B cell (primary cell): ENCODE measurements around the gene ZNF774. TPM values are rescaled to one million over a fixed set of nuclear protein-coding genes. Genes with fewer than 3 reads are reported as not detected.
A peak's percentile ranks its signal among the peaks of the same experiment; 100 is the strongest.

ENCODE experiments used
- ATAC-seq: fragments of 200-7000 bp; cut with Tn5 transposase; one replicate; pipeline ENCODE4 v1.10.0; 2021; ENCODE audit warnings: low read depth, mild to moderate bottlenecking, moderate number of reproducible peaks, moderate library complexity
- CTCF ChIA-PET: fragments of 350-600 bp; sonication (Branson Sonifier 250); formaldehyde crosslinking; loops from one replicate; lab custom pipeline; 2021; ENCODE audit warnings: antibody characterized with exemption, inconsistent platforms; lab: Charles Lee
- POLR2A ChIA-PET: fragments of 350-600 bp; sonication (Branson Sonifier 250); formaldehyde crosslinking; loops from one replicate; lab custom pipeline; 2021; ENCODE audit warnings: antibody characterized with exemption; lab: Charles Lee
- DNase-seq: peaks from one replicate; pipeline ENCODE4 v3.0.0; 2013
- H2AFZ ChIP-seq: 2 replicates; pipeline ENCODE4 v1.6.1; 2012; ENCODE audit warnings: mild to moderate bottlenecking, low read depth, low read length; ENCODE audit not compliant: insufficient read depth, poor library complexity, severe bottlenecking
- H3K27ac ChIP-seq, 2 donors: 1 replicate in 1 of 2; 2 replicates in 1 of 2; pipeline ENCODE4 v1.5.1; 2012 to 2013; ENCODE audit warnings: low read length in 2 of 2, mild to moderate bottlenecking in 2 of 2, moderate library complexity in 1 of 2
- H3K27me3 ChIP-seq, 4 experiments: fragments of 200-600 bp in 1 of 4; sonication (generic) in 1 of 4; replicated peaks in 1 of 4; 1 replicate in 2 of 4; 2 replicates in 2 of 4; pipeline versions ENCODE4 v1.6.1 to v1.7.0; 2013 to 2016; ENCODE audit warnings: low read length in 3 of 4, mild to moderate bottlenecking in 2 of 4, mixed read lengths in 1 of 4, moderate library complexity in 1 of 4; ENCODE audit not compliant: insufficient read depth in 4 of 4, control insufficient read depth in 3 of 4; ENCODE audit errors: control extremely low read depth in 1 of 4
- H3K36me3 ChIP-seq, 2 experiments: replicated peaks in 1 of 2; 1 replicate in 1 of 2; 2 replicates in 1 of 2; pipeline versions ENCODE4 v1.6.1 to v1.7.1; 2013; ENCODE audit warnings: low read length in 1 of 2; ENCODE audit not compliant: insufficient read depth in 2 of 2, control insufficient read depth in 1 of 2; ENCODE audit errors: control extremely low read depth in 1 of 2, extremely low read depth in 1 of 2
- H3K4me1 ChIP-seq, 2 donors: fragments of 200-600 bp in 1 of 2; sonication (generic) in 1 of 2; 1 replicate in 1 of 2; 2 replicates in 1 of 2; pipeline versions ENCODE4 v1.5.1 to v1.6.1; 2013 to 2017; ENCODE audit warnings: low read length in 2 of 2; ENCODE audit not compliant: control insufficient read depth in 2 of 2, insufficient read depth in 2 of 2
- H3K4me2 ChIP-seq: replicated peaks from 2 replicates; pipeline ENCODE3; 2012; ENCODE audit warnings: mild to moderate bottlenecking, low read depth, low read length; ENCODE audit not compliant: poor library complexity, severe bottlenecking
- H3K4me3 ChIP-seq, 5 experiments: fragments of 200-600 bp in 1 of 5; sonication (generic) in 1 of 5; 1 replicate in 3 of 5; 2 replicates in 2 of 5; pipeline versions ENCODE4 v1.5.1 to v1.7.0; 2011 to 2016; ENCODE audit warnings: low read length in 4 of 5, mild to moderate bottlenecking in 4 of 5, low read depth in 2 of 5, control low read depth in 1 of 5, moderate library complexity in 1 of 5; ENCODE audit not compliant: insufficient read depth in 1 of 5; ENCODE audit errors: control extremely low read depth in 1 of 5, extremely low read depth in 1 of 5
- H3K79me2 ChIP-seq: fragments of 200-600 bp; sonication (generic); one replicate; pipeline ENCODE4 v1.6.0; 2016; ENCODE audit warnings: low read length; ENCODE audit not compliant: control insufficient read depth, insufficient read depth
- H3K9ac ChIP-seq: fragments of 200-600 bp; sonication (generic); 2 replicates; pipeline ENCODE4 v1.6.1; 2017; ENCODE audit warnings: mild to moderate bottlenecking, low read length, moderate library complexity
- H3K9me3 ChIP-seq, 3 donors: one replicate each; pipeline versions ENCODE4 v1.6.1 to v1.7.1; 2013; ENCODE audit warnings: low read length in 2 of 3; ENCODE audit not compliant: control insufficient read depth in 2 of 3, insufficient read depth in 1 of 3; ENCODE audit errors: control extremely low read depth in 1 of 3
- H4K20me1 ChIP-seq: 2 replicates; pipeline ENCODE4 v1.6.0; 2012; ENCODE audit warnings: mild to moderate bottlenecking, low read length; ENCODE audit not compliant: insufficient read depth, control insufficient read depth, poor library complexity, severe bottlenecking
- H3K27ac Mint-ChIP-seq: one replicate; pipeline ENCODE4 v1.8.0; 2021; ENCODE audit warnings: mixed read lengths
- H3K27me3 Mint-ChIP-seq: one replicate; pipeline ENCODE4 v1.8.0; 2021; ENCODE audit warnings: mixed read lengths
- H3K4me1 Mint-ChIP-seq: one replicate; pipeline ENCODE4 v1.8.0; 2021; ENCODE audit warnings: mixed read lengths
- H3K4me3 Mint-ChIP-seq: one replicate; pipeline ENCODE4 v1.8.0; 2021; ENCODE audit warnings: mixed read lengths
- H3K9me3 Mint-ChIP-seq: one replicate; pipeline ENCODE4 v1.8.0; 2022; ENCODE audit warnings: mixed read lengths; ENCODE audit not compliant: insufficient read depth
- EZH2 ChIP-seq: IDR thresholded peaks from 2 replicates; pipeline ENCODE4 v1.6.1; 2012; ENCODE audit warnings: borderline replicate concordance, low read depth, mild to moderate bottlenecking, moderate library complexity, low read length; ENCODE audit not compliant: insufficient read depth, poor library complexity, severe bottlenecking
- WGBS: methylation state at CpG from one replicate; pipeline ENCODE4 v1.1.5; 2013; ENCODE audit warnings: missing lambda C conversion rate; ENCODE audit not compliant: insufficient coverage; 5-methylcytosine and 5-hydroxymethylcytosine counted together
- intact Hi-C: fragments of 100-400 bp; cut with micrococcal nuclease; formaldehyde crosslinking; loops from one replicate; pipeline ENCODE4 v1.10.0; 2022
- polyA plus RNA-seq: library from polyadenylated mRNA; depleted of rRNA; stranded (reverse); fragments of >200 nt; gene quantifications from 2 replicates; pipeline ENCODE4 v1.2.3, GENCODE V29; 2012
- total RNA-seq, 2 donors: library from RNA; stranded (reverse); fragments of 120-200 nt in 1 of 2; gene quantifications; 1 replicate in 1 of 2; 2 replicates in 1 of 2; pipeline versions ENCODE4 v1.2.3 to v1.2.4, GENCODE V29; 2013 to 2022
- TF ChIP-seq, protein P1 (sequence below): fragments of 200-600 bp; IDR thresholded peaks from one replicate; pipeline ENCODE4 v1.8.0; 2022; ENCODE audit warnings: antibody characterized with exemption, mild to moderate bottlenecking

ZNF774 gene
- total and polyA plus RNA-seq, 2 donors (not counting 1 experiment from before 2014, with no cell fraction given): 0.19 to 0.54 TPM

DNA sequence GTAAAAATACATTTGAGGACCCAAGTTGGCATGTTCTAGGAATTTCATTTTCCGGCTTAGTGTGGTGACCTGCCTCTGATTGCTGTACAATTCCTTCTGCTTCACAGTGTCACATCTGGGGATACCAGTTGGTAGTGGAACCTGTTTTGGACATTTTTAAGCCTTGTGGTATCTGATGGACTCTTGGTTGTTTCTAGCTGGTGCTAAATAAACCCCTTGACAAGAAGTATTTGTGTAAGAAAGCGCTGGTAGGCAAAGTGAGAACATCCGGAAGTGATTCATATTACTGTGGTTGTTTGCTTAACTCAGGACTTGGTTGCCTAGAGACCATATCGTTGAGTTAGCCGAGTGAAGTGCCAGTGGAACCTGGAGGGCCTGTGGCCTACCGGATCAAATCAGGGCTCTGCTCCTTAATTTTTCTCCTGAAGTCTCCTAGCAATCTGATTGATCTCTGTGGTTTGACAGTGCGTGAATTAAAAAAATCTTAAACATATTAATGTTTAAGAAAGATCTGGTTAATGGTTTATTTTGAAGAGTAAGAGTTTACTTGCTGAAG is 48.8 kb downstream of the ZNF774 start:
- peaks cover 14% of the 10 kb centered on the region for H4K20me1 ChIP-seq
- H3K27me3 ChIP-seq: no peaks in the 10 kb centered on the region
- ChIA-PET POLR2A (interaction anchor here (1.0 kb wide), 1 partner anchor 22 kb away, joined by 3 read pairs; no protein-coding TSS in a partner anchor), CTCF (interaction anchor here (2.5 kb wide), 1 partner anchor 12 kb away, joined by 8 read pairs; the partner anchor contains the start of gene IQGAP1)
- H3K27ac ChIP-seq: peak overlapping the region; percentile 92 to 95
- H3K36me3 ChIP-seq: peaks cover 2% of the 10 kb centered on the region in 2 experiments
- Mint-ChIP-seq H3K27me3 (no peaks in the 10 kb centered on the region), H3K4me1 (peaks cover 61% of the 10 kb centered on the region), H3K4me3 (peak overlapping the region; percentile 78), H3K9me3 (no peaks in the 10 kb centered on the region), H3K27ac (peak overlapping the region; percentile 96)
- no peak for TF ChIP-seq EZH2
- TF ChIP-seq, protein P1, sequence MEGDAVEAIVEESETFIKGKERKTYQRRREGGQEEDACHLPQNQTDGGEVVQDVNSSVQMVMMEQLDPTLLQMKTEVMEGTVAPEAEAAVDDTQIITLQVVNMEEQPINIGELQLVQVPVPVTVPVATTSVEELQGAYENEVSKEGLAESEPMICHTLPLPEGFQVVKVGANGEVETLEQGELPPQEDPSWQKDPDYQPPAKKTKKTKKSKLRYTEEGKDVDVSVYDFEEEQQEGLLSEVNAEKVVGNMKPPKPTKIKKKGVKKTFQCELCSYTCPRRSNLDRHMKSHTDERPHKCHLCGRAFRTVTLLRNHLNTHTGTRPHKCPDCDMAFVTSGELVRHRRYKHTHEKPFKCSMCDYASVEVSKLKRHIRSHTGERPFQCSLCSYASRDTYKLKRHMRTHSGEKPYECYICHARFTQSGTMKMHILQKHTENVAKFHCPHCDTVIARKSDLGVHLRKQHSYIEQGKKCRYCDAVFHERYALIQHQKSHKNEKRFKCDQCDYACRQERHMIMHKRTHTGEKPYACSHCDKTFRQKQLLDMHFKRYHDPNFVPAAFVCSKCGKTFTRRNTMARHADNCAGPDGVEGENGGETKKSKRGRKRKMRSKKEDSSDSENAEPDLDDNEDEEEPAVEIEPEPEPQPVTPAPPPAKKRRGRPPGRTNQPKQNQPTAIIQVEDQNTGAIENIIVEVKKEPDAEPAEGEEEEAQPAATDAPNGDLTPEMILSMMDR: no peak
- no peaks in the 10 kb centered on the region for H3K9me3 ChIP-seq
- DNase-seq: peak; percentile 90
- 5% methylated on average over 5 of the region's 7 CpGs for WGBS
- peak overlapping the region in 3 of 5 experiments; percentile 7 to 54 (median 29) for H3K4me3 ChIP-seq
- H3K9ac ChIP-seq: peak overlapping the region; percentile 56
- no peak overlapping the region for H2AFZ ChIP-seq
- H3K4me2 ChIP-seq: peak overlapping the region; percentile 62
- H3K4me1 ChIP-seq: peaks cover 30 to 34% of the 10 kb centered on the region in 2 donors
- peak; percentile 96 for ATAC-seq
- intact Hi-C loops: loop anchor here (1.0 to 5.0 kb wide), 2 partner anchors 13 to 169 kb away; partner anchors contain the start of genes CIB1, GDPGP1 and IQGAP1
- peaks cover 100% of the 10 kb centered on the region for H3K79me2 ChIP-seq

DNA sequence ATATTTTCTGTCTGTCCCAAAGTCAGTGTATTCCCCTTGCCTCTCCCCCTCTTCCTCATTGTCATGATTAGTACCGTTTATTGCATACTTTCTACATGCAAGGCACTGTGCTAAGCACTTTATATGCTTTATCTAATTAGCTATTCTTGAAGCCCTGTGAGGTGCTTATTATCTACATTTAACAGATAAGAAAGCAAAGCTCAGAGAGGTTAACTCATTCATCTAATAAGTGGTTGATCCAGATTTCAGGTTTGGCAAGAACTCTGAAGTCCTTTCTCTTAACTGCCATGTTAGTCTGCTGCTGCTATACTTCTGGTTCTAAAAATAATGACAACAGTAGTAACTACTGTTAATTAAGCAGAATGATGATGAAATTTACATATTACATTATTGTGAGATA is 49.4 kb downstream of the ZNF774 start:
- CTCF ChIA-PET: interaction anchor here (2.5 kb wide), 1 partner anchor 13 kb away, joined by 8 read pairs; the partner anchor contains the start of gene IQGAP1
- POLR2A ChIA-PET: interaction anchor here (0.6 to 1.1 kb wide), 2 partner anchors 13 to 135 kb away, joined by 3 to 4 read pairs; partner anchors contain the start of gene IQGAP1
- peak overlapping the region; percentile 92 to 95 for H3K27ac ChIP-seq
- Mint-ChIP-seq H3K9me3 (no peaks in the 10 kb centered on the region), H3K4me1 (peaks cover 59% of the 10 kb centered on the region), H3K27me3 (no peaks in the 10 kb centered on the region), H3K27ac (peak overlapping the region; percentile 96), H3K4me3 (peak overlapping the region; percentile 71)
- TF ChIP-seq, protein P1: no peak
- TF ChIP-seq EZH2: no peak
- peak overlapping the region; percentile 62 for H3K4me2 ChIP-seq
- peak overlapping the region; percentile 56 for H3K9ac ChIP-seq
- no peaks in the 10 kb centered on the region for H3K9me3 ChIP-seq
- H3K4me3 ChIP-seq: no peak overlapping the region
- peaks cover 0 to 2% of the 10 kb centered on the region in 2 experiments for H3K36me3 ChIP-seq
- peaks cover 100% of the 10 kb centered on the region for H3K79me2 ChIP-seq
- no peak overlapping the region for H2AFZ ChIP-seq
- no CpG with 5 or more reads among the region's 1 CpG for WGBS
- ATAC-seq: no peak
- peaks cover 28% of the 10 kb centered on the region in 2 donors for H3K4me1 ChIP-seq
- peaks cover 18% of the 10 kb centered on the region for H4K20me1 ChIP-seq
- intact Hi-C loops: loop anchor here (5.0 kb wide), 1 partner anchor 169 kb away; the partner anchor contains the start of genes CIB1 and GDPGP1
- no peak for DNase-seq
- H3K27me3 ChIP-seq: no peaks in the 10 kb centered on the region
